WTC11 (cell line): ENCODE measurements around the gene CAMTA1. TPM values are rescaled to one million over a fixed set of nuclear protein-coding genes. Genes with fewer than 3 reads are reported as not detected.

ENCODE experiments used
- ATAC-seq: fragments of 200-7000 bp; cut with Tn5 transposase; 2 replicates; pipeline ENCODE4 v1.10.0; 2021; ENCODE audit warnings: mild to moderate bottlenecking, moderate library complexity
- CTCF ChIA-PET: fragments of 300-600 bp; sonication (Branson Sonifier 250); formaldehyde crosslinking; loops from one replicate; lab custom pipeline; 2021; ENCODE audit warnings: antibody characterized with exemption; lab: Charles Lee
- POLR2A ChIA-PET: fragments of 350-600 bp; sonication (Branson Sonifier 250); formaldehyde crosslinking; loops from one replicate; lab custom pipeline; 2021; ENCODE audit warnings: antibody characterized with exemption; lab: Charles Lee
- DNase-seq: peaks from one replicate; pipeline ENCODE4 v3.0.0; 2021; ENCODE audit warnings: low spot score
- H3K27ac Mint-ChIP-seq: 2 replicates; pipeline ENCODE4 v1.8.0; 2021; ENCODE audit warnings: mixed read lengths
- H3K27me3 Mint-ChIP-seq: 2 replicates; pipeline ENCODE4 v1.8.0; 2021; ENCODE audit warnings: low read depth, mild to moderate bottlenecking, moderate library complexity, mixed read lengths
- H3K36me3 Mint-ChIP-seq: 2 replicates; pipeline ENCODE4 v1.8.0; 2021; ENCODE audit warnings: mixed read lengths
- H3K4me1 Mint-ChIP-seq: 2 replicates; pipeline ENCODE4 v1.8.0; 2022; ENCODE audit warnings: mixed read lengths
- H3K4me3 Mint-ChIP-seq: 2 replicates; pipeline ENCODE4 v1.8.0; 2021; ENCODE audit warnings: mild to moderate bottlenecking, moderate library complexity, mixed read lengths
- H3K9me3 Mint-ChIP-seq: 2 replicates; pipeline ENCODE4 v1.8.0; 2021; ENCODE audit warnings: mixed read lengths
- ATF6 ChIP-seq: sonication (generic); formaldehyde crosslinking; IDR thresholded peaks from 2 replicates; pipeline ENCODE4 v1.8.1; 2023; ENCODE audit warnings: mild to moderate bottlenecking, missing genetic modification reagents
- CBFB ChIP-seq: sonication (generic); formaldehyde crosslinking; IDR thresholded peaks from 2 replicates; pipeline ENCODE4 v1.8.1; 2022; ENCODE audit warnings: mild to moderate bottlenecking, low read depth, missing genetic modification reagents
- CREB1 ChIP-seq: sonication (generic); formaldehyde crosslinking; IDR thresholded peaks from 2 replicates; pipeline ENCODE4 v1.8.0; 2023; ENCODE audit warnings: mild to moderate bottlenecking, missing genetic modification reagents
- ELF4 ChIP-seq: sonication (generic); formaldehyde crosslinking; IDR thresholded peaks from 2 replicates; pipeline ENCODE4 v1.8.1; 2022; ENCODE audit warnings: low read depth, mild to moderate bottlenecking, moderate library complexity, missing genetic modification reagents
- ERG ChIP-seq: fragments of 250-450 bp; sonication (Bioruptor Pico); IDR thresholded peaks from 2 replicates; pipeline ENCODE4 v1.8.0; 2021; ENCODE audit warnings: mild to moderate bottlenecking
- ESRRA ChIP-seq: sonication (generic); formaldehyde crosslinking; IDR thresholded peaks from 2 replicates; pipeline ENCODE4 v1.8.1; 2022; ENCODE audit warnings: mild to moderate bottlenecking, missing genetic modification reagents, borderline replicate concordance
- GRHL2 ChIP-seq: fragments of 250-450 bp; sonication (Bioruptor Pico); IDR thresholded peaks from 2 replicates; pipeline ENCODE4 v1.8.0; 2022; ENCODE audit warnings: mild to moderate bottlenecking, moderate library complexity; ENCODE audit not compliant: insufficient replicate concordance, severe bottlenecking
- HMGA2 ChIP-seq: fragments of 250-450 bp; sonication (Bioruptor Pico); IDR thresholded peaks from 2 replicates; pipeline ENCODE4 v1.4.0; 2021; ENCODE audit warnings: mild to moderate bottlenecking, moderate library complexity
- MXD4 ChIP-seq: fragments of 250-450 bp; sonication (Bioruptor Pico); IDR thresholded peaks from 2 replicates; pipeline ENCODE4 v1.8.0; 2021; ENCODE audit warnings: mild to moderate bottlenecking, moderate library complexity, borderline replicate concordance
- NR3C1 ChIP-seq: sonication (generic); formaldehyde crosslinking; conservative IDR thresholded peaks from 2 replicates; pipeline ENCODE4 v1.8.1; 2023; ENCODE audit warnings: low read depth, mild to moderate bottlenecking, missing genetic modification reagents
- PRRX2 ChIP-seq: fragments of 250-450 bp; sonication (Bioruptor Pico); IDR thresholded peaks from 2 replicates; pipeline ENCODE4 v1.8.0; 2021; ENCODE audit warnings: mild to moderate bottlenecking
- RELA ChIP-seq: sonication (generic); formaldehyde crosslinking; IDR thresholded peaks from 2 replicates; pipeline ENCODE4 v1.8.1; 2022; ENCODE audit warnings: missing genetic modification reagents, mild to moderate bottlenecking, borderline replicate concordance
- RORB ChIP-seq: fragments of 250-450 bp; sonication (Bioruptor Pico); IDR thresholded peaks from 2 replicates; pipeline ENCODE4 v1.9.0; 2021; ENCODE audit warnings: mild to moderate bottlenecking
- SMAD4 ChIP-seq: sonication (generic); formaldehyde crosslinking; IDR thresholded peaks from 2 replicates; pipeline ENCODE4 v1.8.0; 2022; ENCODE audit warnings: mild to moderate bottlenecking, missing genetic modification reagents
- SP1 ChIP-seq: sonication (generic); formaldehyde crosslinking; conservative IDR thresholded peaks from 2 replicates; pipeline ENCODE4 v1.8.1; 2022; ENCODE audit warnings: missing genetic modification reagents
- TP53 ChIP-seq: sonication (generic); formaldehyde crosslinking; IDR thresholded peaks from 2 replicates; pipeline ENCODE4 v1.8.1; 2023; ENCODE audit warnings: mild to moderate bottlenecking, missing genetic modification reagents
- ZBTB21 ChIP-seq: sonication (generic); formaldehyde crosslinking; IDR thresholded peaks from 2 replicates; pipeline ENCODE4 v1.8.1; 2023; ENCODE audit warnings: mild to moderate bottlenecking, missing genetic modification reagents, borderline replicate concordance
- ZMAT4 ChIP-seq: fragments of 250-450 bp; sonication (Bioruptor Pico); IDR thresholded peaks from 2 replicates; pipeline ENCODE4 v1.9.0; 2021; ENCODE audit warnings: mild to moderate bottlenecking
- ZNF263 ChIP-seq: sonication (generic); formaldehyde crosslinking; IDR thresholded peaks from 2 replicates; pipeline ENCODE4 v1.8.1; 2022; ENCODE audit warnings: low read depth, mild to moderate bottlenecking, moderate library complexity, missing genetic modification reagents
- ZNF396 ChIP-seq: fragments of 250-450 bp; sonication (Bioruptor Pico); IDR thresholded peaks from 2 replicates; pipeline ENCODE4 v1.8.0; 2021; ENCODE audit warnings: mild to moderate bottlenecking, moderate library complexity, borderline replicate concordance
- ZNF416 ChIP-seq: fragments of 250-450 bp; sonication (Bioruptor Pico); IDR thresholded peaks from 2 replicates; pipeline ENCODE4 v1.9.0; 2021; ENCODE audit warnings: mild to moderate bottlenecking, inconsistent platforms
- ZNF423 ChIP-seq: fragments of 250-450 bp; sonication (Bioruptor Pico); IDR thresholded peaks from 2 replicates; pipeline ENCODE4 v2.1.2; 2022; ENCODE audit warnings: mild to moderate bottlenecking, moderate library complexity
- total RNA-seq: library from RNA; stranded (reverse); gene quantifications from 3 replicates; pipeline ENCODE4 v1.2.3, GENCODE V29; 2021
- TF ChIP-seq, protein P1 (sequence below): sonication (generic); formaldehyde crosslinking; IDR thresholded peaks from 2 replicates; pipeline ENCODE4 v1.8.1; 2022; ENCODE audit warnings: mild to moderate bottlenecking, missing genetic modification reagents, moderate library complexity, borderline replicate concordance
- TF ChIP-seq, protein P2 (sequence below): sonication (generic); formaldehyde crosslinking; IDR thresholded peaks from 2 replicates; pipeline ENCODE4 v1.8.0; 2022; ENCODE audit warnings: mild to moderate bottlenecking, missing genetic modification reagents
- TF ChIP-seq, protein P3 (sequence below): sonication (generic); formaldehyde crosslinking; IDR thresholded peaks from 2 replicates; pipeline ENCODE4 v1.8.1; 2023; ENCODE audit warnings: mild to moderate bottlenecking, missing genetic modification reagents, moderate library complexity

Gene CAMTA1
- total RNA-seq, 1 experiment from 2014 or later = 86.4 TPM

DNA sequence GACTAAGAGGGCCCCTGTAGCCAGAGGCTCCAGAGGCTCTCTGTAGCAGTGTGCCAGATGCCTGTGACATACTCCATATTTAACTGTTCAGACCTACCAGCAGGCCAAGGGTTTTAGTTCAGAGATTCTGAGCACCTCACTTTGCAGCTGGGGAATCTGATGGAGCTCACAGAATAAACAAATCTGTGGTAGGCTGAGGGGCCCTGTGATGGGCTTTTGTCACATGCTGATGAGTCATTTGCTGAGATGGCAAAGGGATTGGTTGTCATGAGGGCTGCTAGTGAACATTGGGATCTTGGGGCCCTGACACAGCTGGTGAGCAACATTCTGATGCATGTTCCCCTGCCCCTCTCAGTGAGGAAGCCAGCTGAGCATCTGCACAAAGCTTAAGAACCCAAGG, 482.2 kb downstream of the CAMTA1 start:
- H3K9me3 Mint-ChIP-seq = peaks cover 23% of the 10 kb centered on the region
- H3K4me1 Mint-ChIP-seq = peaks cover 5% of the 10 kb centered on the region; the same call in 1 of the 2 replicates
- DNase-seq = no peak
- H3K4me3 Mint-ChIP-seq = no peak overlapping the region
- peaks cover 2% of the 10 kb centered on the region; the same call in 1 of the 2 replicates for H3K27me3 Mint-ChIP-seq
- peaks cover 19% of the 10 kb centered on the region for H3K36me3 Mint-ChIP-seq
- POLR2A ChIA-PET = no interaction called here
- CTCF ChIA-PET = no interaction called here
- ATAC-seq = no peak
- H3K27ac Mint-ChIP-seq = no peak overlapping the region
- TF ChIP-seq CREB1 (CRISPR knock-in tag) (no peak), ZBTB21 (CRISPR knock-in tag) (no peak), ZNF423 (CRISPR knock-in tag) (no peak), HMGA2 (CRISPR knock-in tag) (no peak), ZMAT4 (CRISPR knock-in tag) (no peak), ATF6 (CRISPR knock-in tag) (no peak), TP53 (CRISPR knock-in tag) (no peak), SP1 (no peak)
- TF ChIP-seq, protein P1, sequence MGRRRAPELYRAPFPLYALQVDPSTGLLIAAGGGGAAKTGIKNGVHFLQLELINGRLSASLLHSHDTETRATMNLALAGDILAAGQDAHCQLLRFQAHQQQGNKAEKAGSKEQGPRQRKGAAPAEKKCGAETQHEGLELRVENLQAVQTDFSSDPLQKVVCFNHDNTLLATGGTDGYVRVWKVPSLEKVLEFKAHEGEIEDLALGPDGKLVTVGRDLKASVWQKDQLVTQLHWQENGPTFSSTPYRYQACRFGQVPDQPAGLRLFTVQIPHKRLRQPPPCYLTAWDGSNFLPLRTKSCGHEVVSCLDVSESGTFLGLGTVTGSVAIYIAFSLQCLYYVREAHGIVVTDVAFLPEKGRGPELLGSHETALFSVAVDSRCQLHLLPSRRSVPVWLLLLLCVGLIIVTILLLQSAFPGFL (CRISPR knock-in tag) = no peak

DNA sequence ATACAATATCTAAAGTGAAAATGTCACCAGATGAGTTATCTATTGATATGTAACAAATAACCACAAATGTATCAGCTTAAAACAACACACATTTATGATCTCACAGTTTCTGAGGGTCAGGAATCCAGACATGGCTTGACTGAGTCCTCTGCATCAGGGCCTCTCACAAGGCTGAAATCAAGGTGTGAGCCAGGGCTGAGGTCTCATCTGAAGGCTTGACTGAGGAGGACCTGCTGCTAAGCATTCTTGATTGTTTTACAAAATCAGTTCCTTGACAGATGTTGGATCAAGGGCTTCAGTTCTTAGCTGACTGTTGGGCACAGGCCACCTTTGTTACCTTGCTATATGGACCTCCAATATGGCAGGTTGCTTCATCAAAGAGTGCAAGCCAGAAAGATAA, 483.7 kb downstream of the CAMTA1 start:
- DNase-seq = no peak

DNA sequence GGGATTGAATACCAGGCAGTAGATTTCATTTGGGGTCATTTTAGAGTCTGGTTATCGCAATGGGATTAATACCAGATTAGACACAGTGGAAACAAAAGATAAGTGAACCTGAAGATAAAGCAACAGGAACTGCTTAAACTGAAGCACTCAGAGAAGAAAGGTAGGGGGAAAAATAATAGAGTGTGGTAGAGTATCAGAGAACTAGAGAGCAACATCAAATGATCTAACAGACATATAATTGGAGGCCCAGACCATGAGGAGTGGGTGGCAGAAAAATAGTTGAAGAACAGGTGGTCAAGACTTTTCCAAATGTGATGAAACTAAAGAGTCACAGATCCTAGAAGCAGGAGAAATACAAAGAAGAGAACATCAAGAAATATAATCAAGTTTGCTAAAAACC, 484.3 kb downstream of the CAMTA1 start:
- H3K27me3 Mint-ChIP-seq = peaks cover 2% of the 10 kb centered on the region; the same call in 1 of the 2 replicates
- H3K4me1 Mint-ChIP-seq = peaks cover 5% of the 10 kb centered on the region; the same call in 1 of the 2 replicates
- ATAC-seq (no peak), DNase-seq (no peak)
- ChIA-PET POLR2A (no interaction called here), CTCF (no interaction called here)
- H3K9me3 Mint-ChIP-seq = peaks cover 23% of the 10 kb centered on the region
- no peak overlapping the region for H3K27ac Mint-ChIP-seq
- H3K4me3 Mint-ChIP-seq = no peak overlapping the region
- peaks cover 19% of the 10 kb centered on the region for H3K36me3 Mint-ChIP-seq
- TF ChIP-seq RORB = no peak
- no peak for TF ChIP-seq ELF4
- TF ChIP-seq SMAD4 (CRISPR knock-in tag) = no peak
- no peak for TF ChIP-seq ZNF263 (CRISPR knock-in tag)
- TF ChIP-seq ERG = no peak
- TF ChIP-seq PRRX2 = no peak
- TF ChIP-seq CREB1 (CRISPR knock-in tag) = no peak
- TF ChIP-seq GRHL2 = no peak
- TF ChIP-seq, protein P2, sequence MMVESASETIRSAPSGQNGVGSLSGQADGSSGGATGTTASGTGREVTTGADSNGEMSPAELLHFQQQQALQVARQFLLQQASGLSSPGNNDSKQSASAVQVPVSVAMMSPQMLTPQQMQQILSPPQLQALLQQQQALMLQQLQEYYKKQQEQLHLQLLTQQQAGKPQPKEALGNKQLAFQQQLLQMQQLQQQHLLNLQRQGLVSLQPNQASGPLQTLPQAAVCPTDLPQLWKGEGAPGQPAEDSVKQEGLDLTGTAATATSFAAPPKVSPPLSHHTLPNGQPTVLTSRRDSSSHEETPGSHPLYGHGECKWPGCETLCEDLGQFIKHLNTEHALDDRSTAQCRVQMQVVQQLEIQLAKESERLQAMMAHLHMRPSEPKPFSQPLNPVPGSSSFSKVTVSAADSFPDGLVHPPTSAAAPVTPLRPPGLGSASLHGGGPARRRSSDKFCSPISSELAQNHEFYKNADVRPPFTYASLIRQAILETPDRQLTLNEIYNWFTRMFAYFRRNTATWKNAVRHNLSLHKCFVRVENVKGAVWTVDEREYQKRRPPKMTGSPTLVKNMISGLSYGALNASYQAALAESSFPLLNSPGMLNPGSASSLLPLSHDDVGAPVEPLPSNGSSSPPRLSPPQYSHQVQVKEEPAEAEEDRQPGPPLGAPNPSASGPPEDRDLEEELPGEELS (CRISPR knock-in tag) = no peak
- no peak for TF ChIP-seq ZNF396
- TF ChIP-seq CBFB (CRISPR knock-in tag) = no peak

More for the DNA sequence above, 483.7 kb downstream of the CAMTA1 start:
- POLR2A ChIA-PET = no interaction called here
- H3K4me1 Mint-ChIP-seq = peaks cover 5% of the 10 kb centered on the region; the same call in 1 of the 2 replicates
- no peak for ATAC-seq
- TF ChIP-seq NR3C1 (CRISPR knock-in tag) (no peak), ZNF416 (CRISPR knock-in tag) (no peak), MXD4 (CRISPR knock-in tag) (no peak), ZMAT4 (CRISPR knock-in tag) (no peak), RELA (CRISPR knock-in tag) (no peak), HMGA2 (CRISPR knock-in tag) (no peak), ESRRA (no peak)
- TF ChIP-seq, protein P3, sequence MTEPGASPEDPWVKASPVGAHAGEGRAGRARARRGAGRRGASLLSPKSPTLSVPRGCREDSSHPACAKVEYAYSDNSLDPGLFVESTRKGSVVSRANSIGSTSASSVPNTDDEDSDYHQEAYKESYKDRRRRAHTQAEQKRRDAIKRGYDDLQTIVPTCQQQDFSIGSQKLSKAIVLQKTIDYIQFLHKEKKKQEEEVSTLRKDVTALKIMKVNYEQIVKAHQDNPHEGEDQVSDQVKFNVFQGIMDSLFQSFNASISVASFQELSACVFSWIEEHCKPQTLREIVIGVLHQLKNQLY (CRISPR knock-in tag) = no peak
- TF ChIP-seq, all 79 proteins: peak for 0
- Mint-ChIP-seq H3K36me3 (peaks cover 19% of the 10 kb centered on the region), H3K4me3 (no peak overlapping the region), H3K27ac (no peak overlapping the region), H3K27me3 (peaks cover 2% of the 10 kb centered on the region; the same call in 1 of the 2 replicates), H3K9me3 (peaks cover 23% of the 10 kb centered on the region)
- CTCF ChIA-PET = no interaction called here
